ENCODE data around the gene NINJ2.
"Not testable (repeated sequence)": the region's sequence is repeated elsewhere in the genome, so short reads cannot be mapped to it uniquely, and the experiment has no call there.

Gene NINJ2

GRCh38 chr12:640773-641172 is 22.5 kb downstream of the NINJ2 start:
- no peak for DNase-seq

- DNase-seq = no peak
Measured at GRCh38 chr12:639988-640387, 23.3 kb downstream of the NINJ2 start.

- no peak for DNase-seq
Measured at GRCh38 chr12:639566-639965, 23.7 kb downstream of the NINJ2 start.

GRCh38 chr12:638953-639557 is 24.2 kb downstream of the NINJ2 start:
- DNase-seq = no peak

GRCh38 chr12:636632-637031 is 26.6 kb downstream of the NINJ2 start:
- DNase-seq = no peak

- no peak for DNase-seq
Measured at GRCh38 chr12:633731-634130, 29.5 kb downstream of the NINJ2 start.

- peak; percentile 83 for DNase-seq
Measured at GRCh38 chr12:632102-632696, 31.0 kb downstream of the NINJ2 start.

- no peak for DNase-seq
Measured at GRCh38 chr12:630656-631632, 32.3 kb downstream of the NINJ2 start.

GRCh38 chr12:628742-629078 is 34.5 kb downstream of the NINJ2 start:
- DNase-seq = not testable (repeated sequence)

GRCh38 chr12:627863-628741 is 35.1 kb downstream of the NINJ2 start:
- DNase-seq = no peak

- no peak for DNase-seq
Measured at GRCh38 chr12:627285-627684, 36.0 kb downstream of the NINJ2 start.

GRCh38 chr12:625998-626397 is 37.2 kb downstream of the NINJ2 start:
- DNase-seq = no peak

GRCh38 chr12:623865-624372 is 39.3 kb downstream of the NINJ2 start:
- no peak for DNase-seq

- DNase-seq = no peak
Measured at GRCh38 chr12:623172-623864, 39.9 kb downstream of the NINJ2 start.

- DNase-seq = no peak
Measured at GRCh38 chr12:622416-622815, 40.8 kb downstream of the NINJ2 start.

GRCh38 chr12:619346-619745 is 43.9 kb downstream of the NINJ2 start:
- DNase-seq = no peak

GRCh38 chr12:618605-619004 is 44.6 kb downstream of the NINJ2 start:
- DNase-seq = no peak

GRCh38 chr12:617304-617915 is 45.8 kb downstream of the NINJ2 start:
- no peak for DNase-seq

GRCh38 chr12:615620-616019 is 47.6 kb downstream of the NINJ2 start:
- no peak for DNase-seq

- DNase-seq = peak; percentile 35
Measured at GRCh38 chr12:614411-614970, 48.8 kb downstream of the NINJ2 start.

- DNase-seq = no peak
Measured at GRCh38 chr12:613996-614395, 49.2 kb downstream of the NINJ2 start.
